NCI-H2227 (cell line): Measurements from ENCODE around the gene ZNF562.
"Not testable (repeated sequence)": the region's sequence is repeated elsewhere in the genome, so short reads cannot be mapped to it uniquely, and the experiment has no call there.

Source experiments
- DNase-seq: peaks from one replicate; lab custom pipeline; 2025; ENCODE audit not compliant: unreplicated experiment; lab: John Stamatoyannopoulos, UW

Gene ZNF562

GRCh38 chr19:9674663-9675357 is at the start of gene ZNF562:
Gene ZNF562 (minus strand): TSS chr19:9675100. CDS start chr19:9660744, 14,356 bp downstream.
- peak; percentile 90 for DNase-seq

GRCh38 chr19:9724157-9724556 is 49.3 kb upstream of the ZNF562 start:
- no peak for DNase-seq

- no peak for DNase-seq
Observed at GRCh38 chr19:9721861-9722260, 47.0 kb upstream of the ZNF562 start.

- no peak for DNase-seq
Observed at GRCh38 chr19:9720541-9720940, 45.6 kb upstream of the ZNF562 start.

GRCh38 chr19:9711815-9712214 is 36.9 kb upstream of the ZNF562 start:
- DNase-seq = no peak

GRCh38 chr19:9709305-9709704 is 34.4 kb upstream of the ZNF562 start:
- no peak for DNase-seq

- no peak for DNase-seq
Observed at GRCh38 chr19:9705836-9706235, 30.9 kb upstream of the ZNF562 start.

GRCh38 chr19:9702186-9702585 is 27.3 kb upstream of the ZNF562 start:
- DNase-seq = no peak

- DNase-seq = no peak
Observed at GRCh38 chr19:9700229-9700981, 25.5 kb upstream of the ZNF562 start.

GRCh38 chr19:9690301-9690700 is 15.4 kb upstream of the ZNF562 start:
- DNase-seq = not testable (repeated sequence)

- DNase-seq = not testable (repeated sequence)
Observed at GRCh38 chr19:9679996-9680395, 5.1 kb upstream of the ZNF562 start.

- DNase-seq = peak; percentile 86
Observed at GRCh38 chr19:9675358-9675901, 530 bp upstream of the ZNF562 start.

GRCh38 chr19:9673912-9674662 is 813 bp downstream of the ZNF562 start:
- peak; percentile 1 for DNase-seq

- no peak for DNase-seq
Observed at GRCh38 chr19:9672893-9673292, 2.0 kb downstream of the ZNF562 start.

- DNase-seq = no peak
Observed at GRCh38 chr19:9671655-9672054, 3.2 kb downstream of the ZNF562 start.

GRCh38 chr19:9668544-9668943 is 6.4 kb downstream of the ZNF562 start:
- no peak for DNase-seq

GRCh38 chr19:9667898-9668297 is 7.0 kb downstream of the ZNF562 start:
- no peak for DNase-seq

- no peak for DNase-seq
Observed at GRCh38 chr19:9658769-9659168, 16.1 kb downstream of the ZNF562 start.

GRCh38 chr19:9653066-9653555 is 21.8 kb downstream of the ZNF562 start:
- not testable (repeated sequence) for DNase-seq

GRCh38 chr19:9651464-9651863 is 23.4 kb downstream of the ZNF562 start:
- DNase-seq = not testable (repeated sequence)

GRCh38 chr19:9650345-9650744 is 24.6 kb downstream of the ZNF562 start:
- DNase-seq = no peak
